EL (cell line): ENCODE data around the gene PIP5K1C.
"Not testable (repeated sequence)": the region's sequence is repeated elsewhere in the genome, so short reads cannot be mapped to it uniquely, and the experiment has no call there.

Experiments used
- DNase-seq: peaks from one replicate; pipeline ENCODE4 v3.0.0-alpha.2; 2016

The PIP5K1C gene

GRCh38 chr19:3585301-3586126 lies 114.8 kb downstream of the PIP5K1C start, which contains the start of gene GIPC3:
TSS of gene GIPC3 (plus strand) at chr19:3585478. CDS start at chr19:3585598, 120 bp downstream.
- no peak for DNase-seq

- not testable (repeated sequence) for DNase-seq
These were observed 116.0 kb downstream of the PIP5K1C start for GRCh38 chr19:3584036-3584802.

GRCh38 chr19:3581792-3582191 lies 118.5 kb downstream of the PIP5K1C start:
- not testable (repeated sequence) for DNase-seq
